AG10803 (cell line): ENCODE data around the gene SLC17A8.
"Not testable (repeated sequence)": the region's sequence is repeated elsewhere in the genome, so short reads cannot be mapped to it uniquely, and the experiment has no call there.

Experiments used
- DNase-seq: peaks from one replicate; pipeline ENCODE4 v3.0.0; 2010; ENCODE audit warnings: low read depth
- H3K4me3 ChIP-seq: 2 replicates; pipeline ENCODE4 v1.5.1; 2011; ENCODE audit warnings: mild to moderate bottlenecking, low read length, control low read depth
- CTCF ChIP-seq: conservative IDR thresholded peaks from 2 replicates; pipeline ENCODE4 v1.5.1; 2011; ENCODE audit warnings: mild to moderate bottlenecking, low read length, control low read depth, inconsistent platforms

Gene SLC17A8

GRCh38 chr12:100356644-100357223, at the start of gene SLC17A8:
Gene SLC17A8, plus strand, starts transcription at chr12:100357074. Its CDS starts 318 bp downstream, at chr12:100357392.
- H3K4me3 ChIP-seq: no peak within 1 kb of the TSS
- no peak for TF ChIP-seq CTCF
- DNase-seq: no peak

GRCh38 chr12:100308138-100308537, 48.7 kb upstream of the SLC17A8 start:
- DNase-seq, H3K4me3 ChIP-seq: not testable (repeated sequence)

GRCh38 chr12:100311317-100311716, 45.6 kb upstream of the SLC17A8 start:
- TF ChIP-seq CTCF: no peak
- no peak overlapping the region for H3K4me3 ChIP-seq
- DNase-seq: no peak

- no peak for TF ChIP-seq CTCF
- H3K4me3 ChIP-seq: no peak overlapping the region
- DNase-seq: no peak
Measured at GRCh38 chr12:100317371-100317770, 39.5 kb upstream of the SLC17A8 start.

GRCh38 chr12:100324498-100324897, 32.4 kb upstream of the SLC17A8 start:
- DNase-seq: no peak
- H3K4me3 ChIP-seq: no peak overlapping the region
- no peak for TF ChIP-seq CTCF

- DNase-seq: no peak
- TF ChIP-seq CTCF: no peak
- H3K4me3 ChIP-seq: no peak overlapping the region
Measured at GRCh38 chr12:100326208-100326607, 30.7 kb upstream of the SLC17A8 start.

- no peak overlapping the region for H3K4me3 ChIP-seq
- DNase-seq: no peak
- no peak for TF ChIP-seq CTCF
Measured at GRCh38 chr12:100329800-100330199, 27.1 kb upstream of the SLC17A8 start.

- DNase-seq: no peak
- no peak overlapping the region for H3K4me3 ChIP-seq
- no peak for TF ChIP-seq CTCF
Measured at GRCh38 chr12:100331871-100332270, 25.0 kb upstream of the SLC17A8 start.
